NK-92 treated with Interleukin-12 subunit alpha and Interleukin-12 subunit beta, amount 100 ng/mL, for 24 hours (cell line): Measurements from ENCODE around the gene MSS51.

Experiments used
- DNase-seq: peaks from one replicate; lab custom pipeline; 2025; lab: John Stamatoyannopoulos, UW

The MSS51 gene

GRCh38 chr10:73433538-73433867 is at the start of gene MSS51:
MSS51 (minus strand) TSS chr10:73433561; CDS start chr10:73428284, 5,277 bp downstream.
- DNase-seq: no peak

- no peak for DNase-seq
These were observed 46.8 kb upstream of the MSS51 start for GRCh38 chr10:73480158-73480557.

- no peak for DNase-seq
These were observed 45.3 kb upstream of the MSS51 start for GRCh38 chr10:73478636-73479035.

GRCh38 chr10:73471226-73471625 is 37.9 kb upstream of the MSS51 start:
- DNase-seq: no peak

GRCh38 chr10:73469579-73469978 is 36.2 kb upstream of the MSS51 start:
- no peak for DNase-seq

GRCh38 chr10:73467206-73467605 is 33.8 kb upstream of the MSS51 start:
- no peak for DNase-seq

GRCh38 chr10:73465978-73466726 is 32.8 kb upstream of the MSS51 start:
- DNase-seq: no peak

GRCh38 chr10:73460897-73461296 is 27.5 kb upstream of the MSS51 start:
- no peak for DNase-seq

- DNase-seq: no peak
These were observed 26.4 kb upstream of the MSS51 start for GRCh38 chr10:73459683-73460314.

GRCh38 chr10:73456187-73456890 is 23.0 kb upstream of the MSS51 start:
- no peak for DNase-seq

- no peak for DNase-seq
These were observed 15.8 kb upstream of the MSS51 start for GRCh38 chr10:73449113-73449512.

GRCh38 chr10:73448384-73448783 is 15.0 kb upstream of the MSS51 start:
- DNase-seq: no peak

GRCh38 chr10:73446926-73447325 is 13.6 kb upstream of the MSS51 start:
- no peak for DNase-seq

- no peak for DNase-seq
These were observed 11.1 kb upstream of the MSS51 start for GRCh38 chr10:73444457-73444856.

- DNase-seq: no peak
These were observed 6.4 kb upstream of the MSS51 start for GRCh38 chr10:73439605-73440312.

GRCh38 chr10:73439055-73439454 is 5.7 kb upstream of the MSS51 start:
- DNase-seq: no peak

GRCh38 chr10:73432646-73433537 is 469 bp downstream of the MSS51 start:
- no peak for DNase-seq

- no peak for DNase-seq
These were observed 7.0 kb downstream of the MSS51 start for GRCh38 chr10:73426318-73426717.

GRCh38 chr10:73424478-73424877 is 8.9 kb downstream of the MSS51 start:
- DNase-seq: no peak

- no peak for DNase-seq
These were observed 10.1 kb downstream of the MSS51 start for GRCh38 chr10:73423309-73423708.

- DNase-seq: no peak
These were observed 16.8 kb downstream of the MSS51 start for GRCh38 chr10:73416571-73416970.
